Sciatic nerve (tissue), 2 donors: ENCODE data around the gene PCIF1. TPM values are rescaled to one million over a fixed set of nuclear protein-coding genes. Genes with fewer than 3 reads are reported as not detected.
"Not testable (repeated sequence)": the region's sequence is repeated elsewhere in the genome, so short reads cannot be mapped to it uniquely, and the experiment has no call there.

Experiments used
- ATAC-seq: fragments of 200-7000 bp; cut with Tn5 transposase; one replicate; pipeline ENCODE4 v1.9.1; 2020; ENCODE audit warnings: mild to moderate bottlenecking, moderate library complexity
- DNase-seq: peaks from one replicate; pipeline ENCODE4 v3.0.0-alpha.2; 2020; ENCODE audit warnings: low spot score
- intact Hi-C: fragments of 100-400 bp; cut with DNase I; formaldehyde crosslinking; loops from one replicate; pipeline ENCODE4 v1.14.2; 2022
- total RNA-seq: library from RNA; stranded (reverse); fragmentation: NEBNext Ultra II Directional; extraction: Animal tissue kit (Norgen Biotek cat#: 25700); gene quantifications from one replicate; pipeline ENCODE4 v1.2.1, GENCODE V29; 2021
- donor health status: DM: no; HTN: no; CAD: no.
- donor health status: DM: no; HTN: no; CAD: no.

Gene PCIF1
- total RNA-seq, 1 donor from 2014 or later, result 38.2 TPM

GRCh38 chr20:45899046-45899835, 35.2 kb upstream of the PCIF1 start:
- intact Hi-C loops, result loop anchor here (10.0 kb wide), 1 partner anchor 56 kb away; no protein-coding TSS in a partner anchor
- DNase-seq (no peak), ATAC-seq (no peak)

GRCh38 chr20:45901332-45901731, 33.2 kb upstream of the PCIF1 start:
- DNase-seq, ATAC-seq, intact Hi-C loops: not testable (repeated sequence)

DNA sequence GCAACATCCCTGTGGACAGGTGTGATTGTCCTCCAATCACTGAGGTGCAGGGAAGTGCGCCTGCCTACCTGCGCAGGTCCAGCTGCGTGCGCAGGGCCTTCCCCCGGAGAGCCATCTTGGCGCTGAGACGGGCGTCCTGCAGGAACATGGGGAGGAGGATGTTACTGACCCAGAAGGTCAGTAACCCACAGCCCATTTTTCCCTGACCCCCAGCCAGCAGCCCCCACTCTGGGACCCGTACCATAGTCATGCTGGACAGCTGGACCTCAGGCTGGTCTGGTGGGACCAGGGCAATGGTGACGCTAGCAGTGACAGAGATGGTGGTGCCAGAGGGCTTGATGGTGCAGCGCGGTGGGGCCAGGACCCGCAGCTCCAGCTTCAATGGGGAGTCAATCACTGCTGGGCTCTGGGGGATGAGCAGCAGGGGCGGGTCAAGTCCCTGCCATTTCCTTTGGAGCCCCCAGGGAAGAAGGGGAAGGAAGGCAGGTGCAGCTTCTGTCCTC, 32.2 kb upstream of the PCIF1 start:
- ATAC-seq (no peak), DNase-seq (no peak)
- intact Hi-C loops, result no loop called here

DNA sequence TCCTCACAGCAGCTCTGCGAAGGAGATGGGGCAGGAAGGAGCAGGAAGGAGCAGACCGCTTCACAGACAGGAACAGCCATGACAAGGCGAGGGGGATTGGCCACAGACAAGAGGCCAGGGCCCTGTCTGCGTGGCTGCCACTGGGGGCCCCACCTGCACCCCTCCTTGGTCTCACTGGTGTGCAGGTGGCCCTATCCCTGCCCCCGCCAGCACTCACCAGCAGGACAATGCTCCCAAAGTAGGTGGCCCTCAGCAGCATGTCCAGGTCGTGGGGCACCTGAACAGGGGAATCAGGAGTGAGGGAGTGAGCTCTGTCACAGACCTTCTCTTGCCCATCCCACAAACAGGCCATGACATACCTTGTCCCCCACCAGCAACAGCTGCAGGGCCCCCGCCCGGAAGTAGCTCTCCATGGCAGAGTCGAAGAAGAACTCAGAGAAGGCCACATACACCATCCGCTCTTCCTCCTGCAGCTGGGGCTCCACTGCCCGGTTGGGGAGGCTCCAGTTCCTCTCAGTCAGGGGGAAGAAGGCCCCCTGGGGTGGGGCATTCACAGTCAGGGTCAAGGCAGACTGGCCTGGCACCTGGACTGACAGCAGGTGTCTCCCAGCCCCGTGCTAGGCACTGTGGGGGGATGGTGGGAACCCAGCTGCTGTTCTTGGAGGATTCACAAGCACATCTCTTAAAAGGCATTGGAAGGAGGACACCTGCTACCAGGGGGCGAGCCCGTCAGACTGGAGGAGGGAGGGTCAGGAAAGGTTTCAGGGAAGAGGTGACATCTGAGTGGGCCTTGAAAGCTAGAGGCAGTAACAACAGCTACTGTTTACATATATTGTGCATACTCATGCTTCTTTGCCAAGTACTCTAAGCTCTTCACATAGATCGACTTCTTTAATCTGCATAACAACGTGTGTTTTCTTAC, 29.6 kb upstream of the PCIF1 start:
- DNase-seq (no peak), ATAC-seq (no peak)
- intact Hi-C loops, result no loop called here

GRCh38 chr20:45905505-45906079, 28.9 kb upstream of the PCIF1 start:
- no peak for ATAC-seq
- intact Hi-C loops, result no loop called here
- no peak for DNase-seq

DNA sequence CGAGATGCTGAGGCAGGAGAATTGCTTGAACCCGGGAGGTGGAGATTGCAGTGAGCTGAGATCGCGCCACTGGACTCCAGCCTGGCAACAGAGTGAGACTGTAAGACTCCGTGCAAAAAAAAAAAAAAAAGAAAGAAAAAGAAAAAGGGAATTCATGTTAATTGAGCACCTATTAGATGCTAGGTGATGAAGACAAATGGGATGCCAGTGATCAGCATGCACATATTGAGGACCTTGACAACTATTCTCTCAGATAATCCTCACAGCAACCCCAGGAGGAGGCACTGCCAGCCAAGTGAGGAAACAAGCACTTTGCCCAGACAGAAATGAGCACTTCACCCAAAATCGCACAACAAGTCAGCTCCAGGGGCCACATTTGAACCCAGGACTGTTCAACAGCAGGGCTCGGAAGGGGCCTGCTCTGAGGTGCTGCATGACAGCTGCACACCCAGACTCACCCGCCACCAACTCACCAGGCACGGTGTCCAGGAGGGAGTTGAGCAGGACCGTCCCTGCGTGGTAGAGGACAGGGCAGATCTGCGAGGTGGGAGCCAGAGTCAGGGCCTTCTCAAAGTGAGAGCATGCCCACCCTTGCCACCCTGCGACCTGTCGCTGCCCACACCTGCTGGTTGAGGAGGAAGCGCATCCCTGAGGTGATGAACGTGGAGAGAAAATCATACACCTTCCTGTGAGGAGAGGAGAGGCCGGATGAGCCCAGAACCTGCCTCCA, 27.1 kb upstream of the PCIF1 start:
- intact Hi-C loops, result no loop called here
- DNase-seq, result no peak

GRCh38 chr20:45908084-45908483, 26.4 kb upstream of the PCIF1 start:
- DNase-seq, result no peak
- intact Hi-C loops, result no loop called here
- no peak for ATAC-seq

More for the DNA sequence above, 27.1 kb upstream of the PCIF1 start:
- no peak for ATAC-seq

DNA sequence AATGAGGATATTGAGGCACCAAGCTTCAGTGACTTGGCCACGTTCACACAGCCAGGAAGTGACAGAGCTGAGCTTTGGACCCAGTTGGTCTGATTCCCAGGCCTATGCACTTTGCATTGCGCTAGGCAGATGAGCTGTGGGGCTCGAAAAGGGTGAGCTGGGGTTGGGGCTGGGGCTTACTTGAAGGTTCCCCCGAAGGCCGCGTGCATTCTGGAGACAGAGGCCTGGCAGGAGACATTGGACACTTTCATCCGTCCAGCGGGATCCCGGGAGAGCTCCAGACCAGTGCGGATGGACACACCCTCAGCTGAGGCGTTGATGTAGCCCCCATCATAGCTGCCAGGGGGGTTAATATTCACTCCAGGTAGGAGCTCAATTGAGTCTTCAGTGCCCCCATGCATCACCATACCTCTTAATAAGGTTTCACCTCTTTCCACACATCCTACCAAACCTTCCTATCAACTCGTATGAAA, 25.1 kb upstream of the PCIF1 start:
- intact Hi-C loops, result no loop called here
- DNase-seq (no peak), ATAC-seq (no peak)

GRCh38 chr20:45909817-45910669, 24.4 kb upstream of the PCIF1 start:
- no peak for ATAC-seq
- intact Hi-C loops, result no loop called here
- no peak for DNase-seq

GRCh38 chr20:45910670-45911485, 23.6 kb upstream of the PCIF1 start:
- ATAC-seq (peak; percentile 94), DNase-seq (peak; percentile 99)
- intact Hi-C loops, result no loop called here

- DNase-seq, result peak; percentile 86
- ATAC-seq, result peak; percentile 71
- intact Hi-C loops, result no loop called here
Observed at GRCh38 chr20:45911486-45912343, 22.8 kb upstream of the PCIF1 start, which contains the start of gene PLTP. PLTP (minus strand) TSS chr20:45912155; CDS start chr20:45911452, 703 bp downstream.

GRCh38 chr20:45912344-45912682, 22.2 kb upstream of the PCIF1 start:
- DNase-seq, result no peak
- intact Hi-C loops, result no loop called here

GRCh38 chr20:45913116-45913515, 21.4 kb upstream of the PCIF1 start:
- intact Hi-C loops, result no loop called here
- DNase-seq (no peak), ATAC-seq (no peak)

More at GRCh38 chr20:45912344-45912682, 22.2 kb upstream of the PCIF1 start:
- no peak for ATAC-seq

DNA sequence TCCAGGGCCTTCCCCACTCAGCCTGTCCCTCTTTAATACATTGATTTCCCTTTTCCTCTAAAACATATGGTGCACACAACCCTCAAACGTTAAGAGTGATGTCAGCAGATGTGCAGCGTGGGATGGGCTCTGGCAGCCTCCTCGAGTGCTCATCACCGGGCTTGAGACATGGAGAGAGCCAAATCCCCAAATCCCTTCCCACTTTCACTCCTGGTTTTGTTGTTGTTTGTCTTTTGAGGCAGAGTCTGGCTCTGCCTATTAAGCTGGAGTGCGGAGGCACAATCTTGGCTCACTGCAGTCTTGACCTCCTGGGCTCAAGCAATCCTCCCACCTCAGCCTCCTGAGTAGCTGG, 16.7 kb upstream of the PCIF1 start:
- intact Hi-C loops, result no loop called here
- DNase-seq (no peak), ATAC-seq (peak; percentile 57)

GRCh38 chr20:45918182-45918737, 16.2 kb upstream of the PCIF1 start:
- ATAC-seq (peak; percentile 44), DNase-seq (no peak)

More at GRCh38 chr20:45918182-45918737, 16.2 kb upstream of the PCIF1 start:
- intact Hi-C loops, result no loop called here
